K562 (cell line): Measurements from ENCODE around the gene C10orf105. TPM values are rescaled to one million over a fixed set of nuclear protein-coding genes. Genes with fewer than 3 reads are reported as not detected.

Experiments used
- ATF4 ChIP-seq: fragments of 450-650 bp; formaldehyde crosslinking; IDR thresholded peaks from 2 replicates; pipeline ENCODE4 v1.4.0; 2022; ENCODE audit warnings: mild to moderate bottlenecking, moderate library complexity
- BRCA1 ChIP-seq, 2 experiments: fragments of 450-650 bp in 1 of 2; sonication (generic) in 1 of 2; formaldehyde crosslinking in 1 of 2; IDR thresholded peaks; 2 replicates each; pipeline versions ENCODE4 v1.5.0 to v1.6.1; 2017 to 2020; ENCODE audit warnings: mild to moderate bottlenecking in 1 of 2, missing genetic modification reagents in 1 of 2
- CREM ChIP-seq: IDR thresholded peaks from 2 replicates; pipeline ENCODE4 v1.6.1; 2014; ENCODE audit warnings: antibody characterized with exemption, low read depth
- MCM7 ChIP-seq, 2 experiments: fragments of 450-650 bp; IDR thresholded peaks; 2 replicates each; pipeline ENCODE4 v1.6.1; 2016 to 2018
- NCOR1 ChIP-seq: fragments of 450-650 bp; IDR thresholded peaks from 2 replicates; pipeline ENCODE4 v1.6.1; 2016; ENCODE audit warnings: mild to moderate bottlenecking, moderate library complexity
- SRSF1 ChIP-seq: fragments of 200-400 bp; formaldehyde crosslinking; IDR thresholded peaks from 2 replicates; pipeline ENCODE4 v1.6.1; 2017; ENCODE audit warnings: mild to moderate bottlenecking, low read depth, low read length, moderate library complexity
- STAT5B ChIP-seq: fragments of 250-450 bp; sonication (Bioruptor Pico); IDR thresholded peaks from 2 replicates; pipeline ENCODE4 v1.8.0; 2021; ENCODE audit warnings: mild to moderate bottlenecking, inconsistent platforms
- TARDBP ChIP-seq: fragments of 450-650 bp; IDR thresholded peaks from 2 replicates; pipeline ENCODE4 v1.6.1; 2016
- TBP ChIP-seq: optimal IDR thresholded peaks from 2 replicates; pipeline ENCODE3; 2011; ENCODE audit warnings: low read depth, low read length, improper control_type of control experiment
- ZNF12 ChIP-seq: sonication (generic); formaldehyde crosslinking; IDR thresholded peaks from 2 replicates; pipeline ENCODE4 v1.4.0; 2020; ENCODE audit warnings: mild to moderate bottlenecking, missing genetic modification reagents
- ZNF395 ChIP-seq: fragments of 200-800 bp; sonication (Bioruptor generic); IDR thresholded peaks from 2 replicates; pipeline ENCODE4 v1.6.1; 2017; ENCODE audit warnings: missing genetic modification characterization, missing compliant biosample characterization
- ZNF41 ChIP-seq: fragments of 250-450 bp; sonication (Bioruptor Pico); conservative IDR thresholded peaks from 2 replicates; pipeline ENCODE4 v1.4.0; 2020; ENCODE audit warnings: mild to moderate bottlenecking
- polyA plus RNA-seq, 8 experiments: library from polyadenylated mRNA; depleted of rRNA in 4 of 8; stranded (reverse) in 5 of 8; unstranded in 3 of 8; fragments of >200 nt; fragmentation: Nextera tagmentation in 2 of 8; fragmentation: Illumina TruSeq in 1 of 8; extraction: Ambion mirVana in 2 of 8; extraction: Trizol in 1 of 8; gene quantifications; 2 replicates each; pipeline versions ENCODE4 v1.2.1 to v1.2.3, GENCODE V29; 2011 to 2014; ENCODE audit warnings: inconsistent platforms in 1 of 8, missing spikeins in 1 of 8
- total RNA-seq, 7 experiments: library from RNA; depleted of rRNA in 6 of 7; stranded (reverse); fragments of >200 nt in 6 of 7; fragmentation: Illumina TruSeq in 2 of 7; extraction: Trizol in 2 of 7; gene quantifications; 2 replicates each; pipeline versions ENCODE4 v1.2.1 to v1.2.3, GENCODE V29; 2011 to 2021; ENCODE audit warnings: low replicate concordance in 1 of 7
- TF ChIP-seq, protein P1 (sequence below), 2 experiments: fragments of 450-650 bp in 1 of 2; IDR thresholded peaks; 2 replicates each; pipeline ENCODE4 v1.6.1; 2011 to 2017; ENCODE audit warnings: low read depth in 2 of 2, antibody characterized with exemption in 1 of 2, borderline replicate concordance in 1 of 2, low read length in 1 of 2, mild to moderate bottlenecking in 1 of 2, mixed read lengths in 1 of 2; ENCODE audit not compliant: control insufficient read depth in 1 of 2
- TF ChIP-seq, protein P2 (sequence below): fragments of 450-650 bp; formaldehyde crosslinking; IDR thresholded peaks from 2 replicates; pipeline ENCODE4 v1.4.0; 2022; ENCODE audit warnings: missing genetic modification characterization
- TF ChIP-seq, protein P3 (sequence below), 2 experiments: fragments of 200-800 bp in 1 of 2; sonication (Bioruptor generic) in 1 of 2; sonication (generic) in 1 of 2; formaldehyde crosslinking in 1 of 2; IDR thresholded peaks in 1 of 2; conservative IDR thresholded peaks in 1 of 2; 2 replicates each; pipeline versions ENCODE4 v1.5.0 to v1.6.1; 2016 to 2020; ENCODE audit warnings: missing compliant biosample characterization in 1 of 2, missing genetic modification characterization in 1 of 2, missing genetic modification reagents in 1 of 2

The C10orf105 gene
- total and polyA plus RNA-seq, 9 of the 15 experiments (the other 6 are each of a cell fraction or from before 2014, with no cell fraction given): 0.03 to 0.25 (median 0.04) TPM; not detected in 3

- TF ChIP-seq ZNF41 (CRISPR knock-in tag): peak; percentile 70
- no peak for TF ChIP-seq TBP
- no peak for TF ChIP-seq STAT5B (CRISPR knock-in tag)
- TF ChIP-seq ZNF12: peak; percentile 56; the same call in 1 of the 2 replicates
- TF ChIP-seq, protein P1, sequence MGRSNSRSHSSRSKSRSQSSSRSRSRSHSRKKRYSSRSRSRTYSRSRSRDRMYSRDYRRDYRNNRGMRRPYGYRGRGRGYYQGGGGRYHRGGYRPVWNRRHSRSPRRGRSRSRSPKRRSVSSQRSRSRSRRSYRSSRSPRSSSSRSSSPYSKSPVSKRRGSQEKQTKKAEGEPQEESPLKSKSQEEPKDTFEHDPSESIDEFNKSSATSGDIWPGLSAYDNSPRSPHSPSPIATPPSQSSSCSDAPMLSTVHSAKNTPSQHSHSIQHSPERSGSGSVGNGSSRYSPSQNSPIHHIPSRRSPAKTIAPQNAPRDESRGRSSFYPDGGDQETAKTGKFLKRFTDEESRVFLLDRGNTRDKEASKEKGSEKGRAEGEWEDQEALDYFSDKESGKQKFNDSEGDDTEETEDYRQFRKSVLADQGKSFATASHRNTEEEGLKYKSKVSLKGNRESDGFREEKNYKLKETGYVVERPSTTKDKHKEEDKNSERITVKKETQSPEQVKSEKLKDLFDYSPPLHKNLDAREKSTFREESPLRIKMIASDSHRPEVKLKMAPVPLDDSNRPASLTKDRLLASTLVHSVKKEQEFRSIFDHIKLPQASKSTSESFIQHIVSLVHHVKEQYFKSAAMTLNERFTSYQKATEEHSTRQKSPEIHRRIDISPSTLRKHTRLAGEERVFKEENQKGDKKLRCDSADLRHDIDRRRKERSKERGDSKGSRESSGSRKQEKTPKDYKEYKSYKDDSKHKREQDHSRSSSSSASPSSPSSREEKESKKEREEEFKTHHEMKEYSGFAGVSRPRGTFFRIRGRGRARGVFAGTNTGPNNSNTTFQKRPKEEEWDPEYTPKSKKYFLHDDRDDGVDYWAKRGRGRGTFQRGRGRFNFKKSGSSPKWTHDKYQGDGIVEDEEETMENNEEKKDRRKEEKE (IDR thresholded peaks at IDR 0.05; ENCODE audit: borderline replicate concordance in 1 of 2, control insufficient read depth in 1 of 2, low read depth in 2 of 2, low read length in 1 of 2): no peak
- TF ChIP-seq MCM7 (IDR thresholded peaks at IDR 0.05): no peak
- TF ChIP-seq TARDBP: peak; percentile 65; the same call in 1 of the 2 replicates
- TF ChIP-seq BRCA1 (IDR thresholded peaks at IDR 0.05): no peak
- no peak for TF ChIP-seq BRCA1 (CRISPR knock-in tag; IDR thresholded peaks at IDR 0.05)
- TF ChIP-seq CREM: peak; percentile 66
- no peak for TF ChIP-seq SRSF1
- TF ChIP-seq, protein P2, sequence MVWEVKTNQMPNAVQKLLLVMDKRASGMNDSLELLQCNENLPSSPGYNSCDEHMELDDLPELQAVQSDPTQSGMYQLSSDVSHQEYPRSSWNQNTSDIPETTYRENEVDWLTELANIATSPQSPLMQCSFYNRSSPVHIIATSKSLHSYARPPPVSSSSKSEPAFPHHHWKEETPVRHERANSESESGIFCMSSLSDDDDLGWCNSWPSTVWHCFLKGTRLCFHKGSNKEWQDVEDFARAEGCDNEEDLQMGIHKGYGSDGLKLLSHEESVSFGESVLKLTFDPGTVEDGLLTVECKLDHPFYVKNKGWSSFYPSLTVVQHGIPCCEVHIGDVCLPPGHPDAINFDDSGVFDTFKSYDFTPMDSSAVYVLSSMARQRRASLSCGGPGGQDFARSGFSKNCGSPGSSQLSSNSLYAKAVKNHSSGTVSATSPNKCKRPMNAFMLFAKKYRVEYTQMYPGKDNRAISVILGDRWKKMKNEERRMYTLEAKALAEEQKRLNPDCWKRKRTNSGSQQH (CRISPR knock-in tag): peak; percentile 71; the same call in 1 of the 2 replicates
- TF ChIP-seq, protein P3, sequence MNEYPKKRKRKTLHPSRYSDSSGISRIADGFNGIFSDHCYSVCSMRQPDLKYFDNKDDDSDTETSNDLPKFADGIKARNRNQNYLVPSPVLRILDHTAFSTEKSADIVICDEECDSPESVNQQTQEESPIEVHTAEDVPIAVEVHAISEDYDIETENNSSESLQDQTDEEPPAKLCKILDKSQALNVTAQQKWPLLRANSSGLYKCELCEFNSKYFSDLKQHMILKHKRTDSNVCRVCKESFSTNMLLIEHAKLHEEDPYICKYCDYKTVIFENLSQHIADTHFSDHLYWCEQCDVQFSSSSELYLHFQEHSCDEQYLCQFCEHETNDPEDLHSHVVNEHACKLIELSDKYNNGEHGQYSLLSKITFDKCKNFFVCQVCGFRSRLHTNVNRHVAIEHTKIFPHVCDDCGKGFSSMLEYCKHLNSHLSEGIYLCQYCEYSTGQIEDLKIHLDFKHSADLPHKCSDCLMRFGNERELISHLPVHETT (CRISPR knock-in tag; conservative IDR thresholded peaks at IDR 0.05 in 1 of 2, IDR thresholded peaks at IDR 0.05 in 1 of 2): peak in 1 of 2 experiments; percentile 85; a peak in 2 of 4 replicates
- TF ChIP-seq ATF4 (CRISPR knock-in tag): peak; percentile 99
- peak; percentile 42 for TF ChIP-seq NCOR1
- peak; percentile 89 for TF ChIP-seq ZNF395 (CRISPR knock-in tag)
These were observed 33.7 kb upstream of the C10orf105 start (continued) for GRCh38 chr10:71753091-71753959.
